H9 (cell line): ENCODE results near the gene CRACR2B. TPM values are rescaled to one million over a fixed set of nuclear protein-coding genes. Genes with fewer than 3 reads are reported as not detected.

Experiments used
- DNase-seq: peaks from one replicate; pipeline ENCODE4 v3.0.0-alpha.2; 2017
- H2AFZ ChIP-seq: one replicate; pipeline ENCODE4 v1.6.1; 2013; ENCODE audit warnings: mild to moderate bottlenecking, low read length, control low read depth, moderate library complexity
- H2AK5ac ChIP-seq: 2 replicates; pipeline ENCODE4 v1.6.1; 2013; ENCODE audit warnings: low read length, control low read depth, mixed read lengths; ENCODE audit not compliant: insufficient read length
- H2BK120ac ChIP-seq: one replicate; pipeline ENCODE4 v1.6.1; 2013; ENCODE audit warnings: low read depth, mild to moderate bottlenecking, low read length, control low read depth, inconsistent platforms; ENCODE audit not compliant: poor library complexity, severe bottlenecking
- H2BK12ac ChIP-seq: 2 replicates; pipeline ENCODE4 v1.6.1; 2013; ENCODE audit warnings: low read length, control low read depth, mixed read lengths, low read depth; ENCODE audit not compliant: insufficient read length
- H2BK15ac ChIP-seq: 2 replicates; pipeline ENCODE4 v1.6.1; 2013; ENCODE audit warnings: low read depth, low read length, control low read depth
- H2BK20ac ChIP-seq: one replicate; pipeline ENCODE4 v1.6.1; 2013; ENCODE audit warnings: low read depth, mild to moderate bottlenecking, low read length, control low read depth, inconsistent platforms; ENCODE audit not compliant: poor library complexity, severe bottlenecking
- H2BK5ac ChIP-seq: 2 replicates; pipeline ENCODE4 v1.6.1; 2013; ENCODE audit warnings: low read length, control low read depth, mixed read lengths; ENCODE audit not compliant: insufficient read length
- H3K14ac ChIP-seq: 2 replicates; pipeline ENCODE4 v1.6.1; 2013; ENCODE audit warnings: low read length, control low read depth; ENCODE audit not compliant: insufficient read depth
- H3K18ac ChIP-seq: 2 replicates; pipeline ENCODE4 v1.6.1; 2013; ENCODE audit warnings: low read depth, mild to moderate bottlenecking, mixed read lengths, low read length, control low read depth; ENCODE audit not compliant: insufficient read length
- H3K23ac ChIP-seq: 2 replicates; pipeline ENCODE4 v1.6.1; 2013; ENCODE audit warnings: low read length, control low read depth, mixed read lengths, low read depth; ENCODE audit not compliant: insufficient read length
- H3K23me2 ChIP-seq: 2 replicates; pipeline ENCODE4 v1.6.1; 2013; ENCODE audit warnings: low read depth, mild to moderate bottlenecking, mixed read lengths, low read length, control low read depth; ENCODE audit not compliant: insufficient read length, poor library complexity, severe bottlenecking
- H3K27ac ChIP-seq: 2 replicates; pipeline ENCODE4 v1.5.1; 2013; ENCODE audit warnings: low read length, control low read depth, mixed read lengths, low read depth; ENCODE audit not compliant: insufficient read length
- H3K27me3 ChIP-seq: 2 replicates; pipeline ENCODE4 v1.6.1; 2013; ENCODE audit warnings: low read length, control low read depth, inconsistent platforms; ENCODE audit not compliant: insufficient read depth
- H3K4ac ChIP-seq: 2 replicates; pipeline ENCODE4 v1.6.1; 2013; ENCODE audit warnings: low read depth, mild to moderate bottlenecking, control low read depth, inconsistent platforms, low read length, moderate library complexity
- H3K4me1 ChIP-seq: 2 replicates; pipeline ENCODE4 v1.6.1; 2013; ENCODE audit warnings: low read length, control low read depth, inconsistent platforms; ENCODE audit not compliant: insufficient read depth
- H3K4me2 ChIP-seq: 2 replicates; pipeline ENCODE4 v1.6.1; 2013; ENCODE audit warnings: low read length, control low read depth, mixed read lengths; ENCODE audit not compliant: insufficient read length, insufficient read depth
- H3K56ac ChIP-seq: 2 replicates; pipeline ENCODE4 v1.6.1; 2013; ENCODE audit warnings: low read depth, mild to moderate bottlenecking, mixed read lengths, low read length, control low read depth; ENCODE audit not compliant: insufficient read length
- H3K79me1 ChIP-seq: 2 replicates; pipeline ENCODE4 v1.6.1; 2013; ENCODE audit warnings: low read depth, mild to moderate bottlenecking, moderate library complexity, low read length, control low read depth, inconsistent platforms; ENCODE audit not compliant: insufficient read depth, poor library complexity, severe bottlenecking
- H3K79me2 ChIP-seq: 2 replicates; pipeline ENCODE4 v1.6.1; 2013; ENCODE audit warnings: low read length, control low read depth, inconsistent platforms; ENCODE audit not compliant: insufficient read depth
- H3K9ac ChIP-seq: 2 replicates; pipeline ENCODE4 v1.6.1; 2013; ENCODE audit warnings: low read length, control low read depth, mixed read lengths; ENCODE audit not compliant: insufficient read length; ENCODE audit errors: extremely low read depth
- H3K9me3 ChIP-seq: one replicate; pipeline ENCODE4 v1.6.1; 2013; ENCODE audit warnings: low read depth, low read length, inconsistent platforms; ENCODE audit not compliant: control insufficient read depth
- H3T11ph ChIP-seq: one replicate; pipeline ENCODE4 v1.6.1; 2013; ENCODE audit warnings: mild to moderate bottlenecking, low read length, control low read depth, inconsistent platforms
- H4K20me1 ChIP-seq: one replicate; pipeline ENCODE4 v1.6.1; 2013; ENCODE audit not compliant: control insufficient read depth, insufficient read length, insufficient read depth
- H4K5ac ChIP-seq: 2 replicates; pipeline ENCODE4 v1.6.1; 2013; ENCODE audit warnings: low read depth, mild to moderate bottlenecking, mixed read lengths, low read length, control low read depth; ENCODE audit not compliant: insufficient read length
- H4K8ac ChIP-seq: replicated peaks from 2 replicates; pipeline ENCODE4 v1.6.1; 2013; ENCODE audit warnings: low read length, control low read depth, mixed read lengths, low read depth; ENCODE audit not compliant: insufficient read length
- H4K91ac ChIP-seq: 2 replicates; pipeline ENCODE4 v1.6.1; 2013; ENCODE audit warnings: low read depth, mild to moderate bottlenecking, moderate library complexity, mixed read lengths, low read length, control low read depth; ENCODE audit not compliant: insufficient read length
- H3K27ac Mint-ChIP-seq, 3 experiments: 2 replicates in 2 of 3; 3 replicates in 1 of 3; pipeline ENCODE4 v1.8.0; 2020 to 2021; ENCODE audit warnings: mixed read lengths in 3 of 3, mild to moderate bottlenecking in 1 of 3, moderate library complexity in 1 of 3
- H3K27me3 Mint-ChIP-seq: 2 replicates; pipeline ENCODE4 v1.8.0; 2021; ENCODE audit warnings: low read depth, mild to moderate bottlenecking, moderate library complexity, mixed read lengths
- H3K36me3 Mint-ChIP-seq, 3 experiments: 2 replicates in 2 of 3; 3 replicates in 1 of 3; pipeline ENCODE4 v1.8.0; 2020 to 2021; ENCODE audit warnings: low read depth in 3 of 3, mixed read lengths in 3 of 3; ENCODE audit not compliant: insufficient read depth in 1 of 3
- H3K4me1 Mint-ChIP-seq, 2 experiments: 2 replicates each; pipeline ENCODE4 v1.8.0; 2020; ENCODE audit warnings: mixed read lengths in 2 of 2
- H3K4me3 Mint-ChIP-seq, 2 experiments: 2 replicates in 1 of 2; 3 replicates in 1 of 2; pipeline ENCODE4 v1.8.0; 2020 to 2021; ENCODE audit warnings: mild to moderate bottlenecking in 2 of 2, mixed read lengths in 2 of 2, moderate library complexity in 1 of 2
- H3K9me3 Mint-ChIP-seq, 2 experiments: 2 replicates in 1 of 2; 3 replicates in 1 of 2; pipeline ENCODE4 v1.8.0; 2020; ENCODE audit warnings: mild to moderate bottlenecking in 2 of 2, mixed read lengths in 2 of 2, moderate library complexity in 1 of 2
- CTCF ChIP-seq: fragments of 200-600 bp; sonication (generic); conservative IDR thresholded peaks from 3 replicates; pipeline ENCODE4 v1.8.0; 2021; ENCODE audit warnings: antibody characterized with exemption, mild to moderate bottlenecking
- WGBS: extraction: QIAGEN DNeasy Blood & Tissue Kit; methylation state at CpG from one replicate; pipeline ENCODE4 v1.1.7; 2013; ENCODE audit warnings: missing lambda C conversion rate, low lambda C conversion rate, mixed read lengths; ENCODE audit not compliant: insufficient read length; ENCODE audit errors: extremely low coverage; 5-methylcytosine and 5-hydroxymethylcytosine counted together
- total RNA-seq: library from RNA; stranded (reverse); gene quantifications from 2 replicates; pipeline ENCODE4 v1.2.1, GENCODE V29; 2021

The CRACR2B gene
- total RNA-seq, 1 experiment from 2014 or later: 29.0 TPM

GRCh38 chr11:839280-839623 is 11.5 kb downstream of the CRACR2B start:
- Histone ChIP-seq H3K27me3 (no peaks in the 10 kb centered on the region), H4K20me1 (no peaks in the 10 kb centered on the region), H3T11ph (no peak overlapping the region), H4K8ac (no peak overlapping the region), H3K56ac (no peak overlapping the region), H3K23me2 (peaks cover 6% of the 10 kb centered on the region), H3K4ac (no peak overlapping the region), H3K9me3 (no peaks in the 10 kb centered on the region), H4K5ac (no peak overlapping the region), H2BK20ac (no peak overlapping the region), H2AK5ac (no peak overlapping the region), H3K27ac (no peak overlapping the region), H2BK15ac (no peak overlapping the region), H3K79me2 (no peaks in the 10 kb centered on the region; the same call in 1 of the 2 replicates), H2BK12ac (no peak overlapping the region), H3K23ac (no peak overlapping the region), H2AFZ (no peak overlapping the region), H3K79me1 (peaks cover 2% of the 10 kb centered on the region), H3K9ac (no peak overlapping the region), H3K4me2 (no peak overlapping the region), H4K91ac (no peak overlapping the region), H2BK5ac (no peak overlapping the region), H3K18ac (no peak overlapping the region), H3K4me1 (no peaks in the 10 kb centered on the region), H2BK120ac (no peak overlapping the region), H3K14ac (no peak overlapping the region)
- H3K27ac Mint-ChIP-seq: no peak overlapping the region
- WGBS: no CpG with 5 or more reads among the region's 5 CpGs
- no peak for DNase-seq
- H3K9me3 Mint-ChIP-seq: no peaks in the 10 kb centered on the region
- H3K27me3 Mint-ChIP-seq: no peaks in the 10 kb centered on the region
- H3K36me3 Mint-ChIP-seq: peaks cover 6 to 52% (median 46%) of the 10 kb centered on the region in 3 experiments; a peak in 6 of 7 replicates
- TF ChIP-seq CTCF: no peak
- no peak overlapping the region for H3K4me3 Mint-ChIP-seq
- peaks cover 11 to 27% of the 10 kb centered on the region in 2 experiments for H3K4me1 Mint-ChIP-seq
